MV-4-11 (cell line): ENCODE results near the gene TLR4.

ENCODE experiments used
- DNase-seq: peaks from one replicate; lab custom pipeline; 2025; lab: John Stamatoyannopoulos, UW

The TLR4 gene

DNA sequence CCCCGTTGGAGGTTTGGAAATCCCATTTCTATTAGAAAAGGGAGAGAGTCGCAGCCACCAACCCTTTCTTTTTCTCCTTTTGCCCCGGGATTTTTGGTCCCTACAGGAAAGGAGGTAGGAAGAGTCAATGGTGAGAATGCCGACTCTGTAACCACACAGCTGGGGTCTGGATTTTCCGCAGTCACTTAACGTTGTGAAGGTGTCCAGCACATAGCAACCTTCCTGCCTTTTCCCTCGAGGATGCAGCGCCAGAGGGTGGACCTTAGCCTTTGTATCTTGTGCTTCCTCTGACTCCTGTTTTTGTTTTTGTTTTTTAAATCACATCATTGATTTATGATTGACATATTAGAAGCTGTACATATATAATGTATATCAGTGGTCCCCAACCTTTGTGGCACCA, 41.4 kb downstream of the TLR4 start:
- DNase-seq, result no peak

DNA sequence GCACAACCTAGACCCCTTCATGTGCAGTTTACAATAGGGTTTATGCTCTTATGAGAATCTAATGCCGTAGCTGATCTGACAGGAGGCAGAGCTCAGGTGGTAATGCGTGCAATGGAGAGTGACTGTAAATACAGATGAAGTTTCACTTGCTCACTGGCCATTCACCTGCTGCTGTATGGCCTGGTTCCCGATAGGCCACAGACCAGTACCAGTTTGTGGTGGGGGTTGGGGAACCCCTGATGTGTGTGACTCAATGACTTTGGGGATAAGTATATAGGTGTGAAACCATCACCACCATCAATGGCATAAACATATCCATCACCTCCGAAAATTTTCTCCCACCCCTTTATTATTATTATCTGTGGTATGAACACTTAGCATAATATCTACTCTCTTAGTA, 42.1 kb downstream of the TLR4 start:
- no peak for DNase-seq

DNA sequence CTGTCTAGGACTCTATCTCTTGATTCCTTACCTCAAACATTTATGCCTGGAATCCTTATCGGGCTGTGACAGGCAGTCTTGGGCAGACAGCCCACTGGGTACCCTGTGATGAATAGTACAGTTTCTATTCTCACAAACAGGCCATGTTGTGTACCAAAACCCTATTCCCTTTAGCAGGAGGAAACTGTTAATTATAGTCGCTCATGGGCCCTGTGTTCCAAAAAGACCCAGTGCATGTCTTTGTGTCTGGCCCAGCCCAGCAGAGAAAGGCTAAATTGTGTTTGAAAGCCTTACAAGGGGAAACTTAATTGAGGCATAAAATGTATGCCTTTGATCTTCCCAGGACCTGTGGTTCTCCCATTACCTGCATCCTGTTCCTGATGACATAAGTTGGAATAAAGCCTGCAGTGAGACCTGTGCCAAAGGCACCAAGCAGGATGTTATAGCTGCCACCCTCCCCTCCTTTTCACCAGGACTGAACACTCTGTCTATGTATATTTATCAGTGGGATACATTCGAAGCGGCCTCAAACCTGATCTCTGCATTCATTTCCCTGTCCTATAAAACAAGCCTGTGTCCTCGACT, 43.3 kb downstream of the TLR4 start:
- DNase-seq, result no peak

DNA sequence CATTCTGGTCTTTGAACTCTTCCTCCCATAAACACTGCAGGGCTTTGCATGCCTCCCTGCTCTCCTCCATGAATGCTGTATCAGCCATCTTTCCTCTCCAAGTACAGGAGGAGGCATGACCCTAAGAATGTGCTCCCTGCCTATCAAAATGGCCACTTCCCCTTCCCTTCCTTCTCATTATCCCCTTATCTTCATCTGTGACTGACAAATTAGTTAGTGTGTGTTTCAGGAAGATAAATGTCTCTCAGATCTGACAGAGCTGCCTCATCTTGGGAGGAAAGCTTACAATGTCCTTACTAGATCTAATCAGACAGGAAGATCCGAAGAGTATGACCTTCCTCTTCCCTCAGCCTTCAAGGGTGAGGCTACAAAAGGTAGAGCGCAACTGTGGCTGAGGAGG, 46.2 kb downstream of the TLR4 start:
- no peak for DNase-seq

DNA sequence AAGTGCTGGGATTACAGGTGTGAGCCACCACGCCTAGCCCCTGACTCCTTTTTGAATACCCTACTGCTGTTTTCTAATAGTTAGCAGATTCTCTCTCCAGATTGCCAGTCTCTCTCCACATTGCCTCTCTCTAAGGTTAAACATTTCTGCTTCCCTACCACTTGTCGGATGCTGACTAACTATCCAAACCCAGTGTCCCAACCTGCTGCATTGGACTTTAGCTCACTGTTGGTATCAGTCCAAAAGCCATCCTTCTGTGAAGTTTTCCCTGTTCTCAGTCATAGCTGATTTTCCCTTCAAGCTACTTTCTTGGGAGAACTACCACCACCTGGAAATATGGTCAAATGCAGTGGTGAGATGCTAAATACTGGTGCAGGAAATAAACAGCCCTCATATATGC, 48.7 kb downstream of the TLR4 start:
- no peak for DNase-seq

DNA sequence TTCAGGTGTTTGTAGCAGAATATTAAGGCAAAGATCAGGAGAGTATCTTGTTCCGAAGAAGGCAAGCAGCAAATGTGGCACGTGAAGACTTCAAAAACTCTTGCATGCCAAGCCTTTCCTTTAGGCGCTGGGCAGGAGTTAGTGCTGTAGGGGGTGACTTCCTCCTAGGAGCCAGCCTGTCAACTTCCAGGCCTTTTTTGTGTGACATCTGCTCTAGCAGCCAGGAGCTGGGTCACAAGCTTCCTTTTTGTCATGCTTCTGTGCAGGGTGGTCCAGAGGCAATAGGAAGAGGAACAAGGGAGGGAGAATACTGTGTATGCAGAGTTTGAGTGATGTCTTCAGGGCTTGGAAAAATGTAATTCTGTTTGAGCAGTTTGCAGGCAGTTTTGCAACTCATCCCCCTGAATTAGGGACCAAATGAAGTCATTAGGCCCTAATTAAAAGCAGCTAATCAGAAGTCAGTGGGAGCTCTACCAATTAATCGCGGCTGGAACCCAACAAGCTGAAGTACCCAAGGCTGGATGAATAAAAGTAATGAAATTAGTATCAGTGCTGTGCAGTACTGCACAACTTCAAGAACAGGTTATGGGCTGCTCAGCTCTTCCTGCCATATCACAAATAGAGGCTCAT, 53.5 kb downstream of the TLR4 start:
- peak; percentile 10 for DNase-seq

DNA sequence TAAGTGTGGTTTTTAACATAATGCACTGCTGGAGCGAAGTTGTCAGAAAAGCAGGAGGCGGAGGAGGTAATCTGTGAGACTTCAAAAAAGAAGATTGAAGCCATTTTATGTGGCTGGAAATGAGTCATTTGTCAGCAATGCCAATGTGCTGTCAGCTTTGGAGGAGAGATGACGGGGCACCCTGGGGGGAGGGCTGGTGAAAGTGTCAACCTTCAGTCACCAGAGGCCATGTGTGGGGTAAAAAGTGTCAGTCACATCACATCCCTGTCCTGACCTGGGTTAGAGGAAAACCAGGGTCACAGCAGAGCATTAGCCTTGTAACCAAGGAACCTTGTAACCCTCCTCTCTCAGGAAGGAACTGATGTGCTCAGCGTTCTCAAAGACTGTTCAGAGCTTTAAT, 59.1 kb downstream of the TLR4 start:
- DNase-seq, result no peak

DNA sequence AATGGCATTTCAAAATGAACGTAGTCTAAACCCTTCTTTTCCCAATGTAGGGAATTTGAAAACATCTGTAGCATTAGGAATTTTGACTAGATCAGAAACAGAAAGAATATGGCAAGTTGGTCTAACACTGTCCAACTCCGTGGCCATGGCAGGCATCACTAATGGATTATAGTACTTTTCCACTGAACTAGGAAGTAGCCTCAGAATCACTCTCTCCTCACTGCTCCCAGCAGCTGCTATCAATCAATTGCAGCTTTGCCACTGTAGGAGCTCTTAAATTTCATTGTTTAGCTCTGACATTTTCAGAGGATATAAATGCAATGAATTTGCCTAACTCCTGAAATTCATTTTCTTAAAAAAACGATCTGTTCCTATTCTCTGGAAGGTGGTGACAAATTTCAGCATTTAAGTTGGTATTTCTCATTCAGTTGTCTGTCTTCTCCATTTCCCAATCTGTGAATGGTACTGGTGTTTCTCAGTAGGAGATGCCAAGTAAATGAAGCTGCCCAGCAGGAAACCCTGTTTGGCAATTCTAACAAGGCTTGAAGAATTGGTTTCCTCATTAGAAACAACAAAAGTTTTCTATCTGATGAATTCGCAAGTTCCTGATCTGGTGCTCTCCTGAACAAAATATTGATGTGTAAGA, 64.7 kb downstream of the TLR4 start:
- DNase-seq, result no peak

DNA sequence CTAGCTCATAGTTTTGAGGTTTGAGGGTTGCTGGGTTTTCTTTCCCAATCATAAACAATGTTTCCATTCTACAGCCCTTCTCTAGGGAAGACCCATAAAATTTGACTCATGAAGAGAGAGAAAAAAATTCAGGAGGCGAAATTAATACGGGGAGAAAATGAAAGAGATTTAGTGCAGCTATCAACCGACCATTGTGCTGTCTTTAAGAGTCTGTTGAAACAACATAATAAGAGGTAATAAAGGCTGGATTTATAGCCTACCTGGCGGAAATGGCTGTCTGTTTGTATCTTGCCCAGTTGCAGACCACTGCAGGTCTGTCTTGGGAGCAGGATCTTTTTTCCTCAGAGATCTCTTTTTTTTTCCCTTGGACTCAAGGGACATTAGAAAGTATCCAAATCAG, 66.9 kb downstream of the TLR4 start:
- DNase-seq, result no peak

DNA sequence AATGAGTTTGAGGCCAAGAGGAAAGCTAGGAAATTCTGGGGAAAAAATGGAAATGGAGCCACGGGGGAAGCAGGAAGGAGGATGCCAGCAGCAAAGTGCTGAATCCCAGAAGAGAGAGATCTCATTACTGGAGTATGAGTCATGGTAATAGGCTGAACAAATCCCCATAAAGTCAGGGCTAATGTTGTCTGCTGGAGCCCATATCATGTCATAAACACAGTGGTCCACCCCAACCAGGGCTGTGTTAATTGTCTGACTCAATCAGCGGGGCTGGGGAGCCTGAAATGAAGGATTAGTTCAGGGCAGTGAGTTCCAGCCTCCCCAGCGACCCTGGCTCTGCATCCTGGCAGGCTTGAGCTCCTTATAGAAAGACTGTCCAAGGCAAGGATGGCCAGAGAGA, 68.8 kb downstream of the TLR4 start:
- peak; percentile 14 for DNase-seq
